A549 (cell line): ENCODE measurements around the gene C14orf132. TPM values are rescaled to one million over a fixed set of nuclear protein-coding genes. Genes with fewer than 3 reads are reported as not detected.

Source experiments
- CBX8 ChIP-seq: fragments of 200-600 bp; sonication (generic); IDR thresholded peaks from 2 replicates; pipeline ENCODE4 v1.6.1; 2016
- CHD2 ChIP-seq: fragments of 150-350 bp; IDR thresholded peaks from 2 replicates; pipeline ENCODE4 v1.6.1; 2014; ENCODE audit warnings: low read length; ENCODE audit not compliant: partially characterized antibody
- CHD4 ChIP-seq: fragments of 200-600 bp; sonication (generic); IDR thresholded peaks from 2 replicates; pipeline ENCODE4 v1.6.1; 2016; ENCODE audit warnings: antibody characterized with exemption, mild to moderate bottlenecking, borderline replicate concordance
- E2F6 ChIP-seq: IDR thresholded peaks from 2 replicates; pipeline ENCODE4 v1.6.1; 2012; ENCODE audit warnings: low read depth, borderline replicate concordance
- EHF ChIP-seq: fragments of 250-450 bp; sonication (Bioruptor Pico); IDR thresholded peaks from 2 replicates; pipeline ENCODE4 v1.5.0; 2020; ENCODE audit warnings: mild to moderate bottlenecking
- EHMT2 ChIP-seq: fragments of 200-600 bp; sonication (generic); IDR thresholded peaks from 2 replicates; pipeline ENCODE4 v1.6.1; 2016; ENCODE audit warnings: antibody characterized with exemption, low read depth, mild to moderate bottlenecking, moderate library complexity
- ELK1 ChIP-seq: fragments of 150-350 bp; IDR thresholded peaks from 2 replicates; pipeline ENCODE4 v1.6.1; 2014; ENCODE audit warnings: low read depth, mild to moderate bottlenecking, low read length
- ESRRA ChIP-seq: fragments of 150-350 bp; IDR thresholded peaks from 2 replicates; pipeline ENCODE4 v1.6.1; 2014; ENCODE audit warnings: mild to moderate bottlenecking, low read length, borderline replicate concordance
- FOSB ChIP-seq: fragments of 250-450 bp; sonication (Bioruptor Pico); IDR thresholded peaks from 2 replicates; pipeline ENCODE4 v1.5.0; 2020; ENCODE audit warnings: mild to moderate bottlenecking, moderate library complexity
- FOSL2 ChIP-seq, 2 experiments: fragments of 450-650 bp in 1 of 2; fragments of >200 bp in 1 of 2; sonication (Bioruptor Twin) in 1 of 2; formaldehyde crosslinking; IDR thresholded peaks; 2 replicates each; pipeline versions ENCODE4 v1.5.0 to v1.6.1; 2016 to 2020; ENCODE audit warnings: mild to moderate bottlenecking in 1 of 2, moderate library complexity in 1 of 2
- GATA3 ChIP-seq: IDR thresholded peaks from 2 replicates; pipeline ENCODE4 v1.6.1; 2012; ENCODE audit warnings: borderline replicate concordance
- HDAC2 ChIP-seq: fragments of 200-600 bp; sonication (generic); IDR thresholded peaks from 2 replicates; pipeline ENCODE4 v1.6.1; 2016
- HES2 ChIP-seq: fragments of >200 bp; sonication (Bioruptor Twin); formaldehyde crosslinking; IDR thresholded peaks from 2 replicates; pipeline ENCODE4 v1.6.1; 2016
- HOXA7 ChIP-seq: fragments of 250-450 bp; sonication (Bioruptor Pico); IDR thresholded peaks from 2 replicates; pipeline ENCODE4 v1.5.0; 2020; ENCODE audit warnings: mild to moderate bottlenecking, moderate library complexity
- HOXB13 ChIP-seq: fragments of 250-450 bp; sonication (Bioruptor Pico); IDR thresholded peaks from 2 replicates; pipeline ENCODE4 v1.5.0; 2020; ENCODE audit warnings: low read depth, mild to moderate bottlenecking, moderate library complexity
- HOXB5 ChIP-seq: fragments of 250-450 bp; sonication (Bioruptor Pico); IDR thresholded peaks from 2 replicates; pipeline ENCODE4 v1.5.0; 2020; ENCODE audit warnings: mild to moderate bottlenecking, moderate library complexity
- JUN ChIP-seq, 2 experiments: fragments of >200 bp; sonication (Bioruptor Twin); formaldehyde crosslinking; IDR thresholded peaks; 2 replicates in 1 of 2; 3 replicates in 1 of 2; pipeline ENCODE4 v1.6.1; 2016 to 2017
- JUNB ChIP-seq: fragments of >200 bp; sonication (Bioruptor Twin); formaldehyde crosslinking; IDR thresholded peaks from 2 replicates; pipeline ENCODE4 v1.6.1; 2016
- KDM1A ChIP-seq: fragments of 200-600 bp; sonication (generic); IDR thresholded peaks from 2 replicates; pipeline ENCODE4 v1.6.1; 2016; ENCODE audit warnings: low read depth, mild to moderate bottlenecking
- MAFK ChIP-seq: fragments of 450-650 bp; IDR thresholded peaks from 2 replicates; pipeline ENCODE4 v1.6.1; 2014; ENCODE audit not compliant: partially characterized antibody
- MAX ChIP-seq: IDR thresholded peaks from 2 replicates; pipeline ENCODE4 v1.6.1; 2012
- MAZ ChIP-seq: fragments of 150-350 bp; IDR thresholded peaks from 2 replicates; pipeline ENCODE4 v1.6.1; 2014; ENCODE audit warnings: antibody characterized with exemption, low read depth, low read length, borderline replicate concordance
- MYC ChIP-seq: IDR thresholded peaks from 2 replicates; pipeline ENCODE4 v1.6.1; 2012; ENCODE audit warnings: mild to moderate bottlenecking, inconsistent platforms, low read length, improper control_type of control experiment, borderline replicate concordance
- NFE2L2 ChIP-seq: fragments of 150-350 bp; conservative IDR thresholded peaks from 2 replicates; pipeline ENCODE4 v1.6.1; 2014; ENCODE audit warnings: low read length
- NPAS2 ChIP-seq: fragments of 250-450 bp; sonication (Bioruptor Pico); IDR thresholded peaks from 2 replicates; pipeline ENCODE4 v1.8.0; 2022; ENCODE audit warnings: mild to moderate bottlenecking, moderate library complexity, borderline replicate concordance
- NR3C1 ChIP-seq: fragments of >200 bp; sonication (Bioruptor Twin); formaldehyde crosslinking; IDR thresholded peaks from 3 replicates; pipeline ENCODE4 v1.6.1; 2017
- PBX3 ChIP-seq: IDR thresholded peaks from 2 replicates; pipeline ENCODE4 v1.6.1; 2012
- PHF8 ChIP-seq: fragments of 200-600 bp; sonication (generic); IDR thresholded peaks from 2 replicates; pipeline ENCODE4 v1.6.1; 2016; ENCODE audit warnings: low read depth, mild to moderate bottlenecking, antibody characterized with exemption, moderate library complexity, borderline replicate concordance
- POLR2AphosphoS2 ChIP-seq: conservative IDR thresholded peaks from 2 replicates; pipeline ENCODE4 v1.6.1; 2012; ENCODE audit warnings: low read length, improper control_type of control experiment, inconsistent platforms
- RARB ChIP-seq: fragments of 250-450 bp; sonication (Bioruptor Pico); IDR thresholded peaks from 2 replicates; pipeline ENCODE4 v1.8.0; 2021; ENCODE audit warnings: mild to moderate bottlenecking, moderate library complexity
- RCOR1 ChIP-seq: fragments of 150-350 bp; IDR thresholded peaks from 2 replicates; pipeline ENCODE4 v1.6.1; 2014; ENCODE audit warnings: antibody characterized with exemption, low read length, low read depth
- RFX5 ChIP-seq: fragments of 450-650 bp; IDR thresholded peaks from 2 replicates; pipeline ENCODE4 v1.7.1; 2014; ENCODE audit warnings: antibody characterized with exemption, mild to moderate bottlenecking, moderate library complexity
- RNF2 ChIP-seq: fragments of 200-600 bp; sonication (generic); IDR thresholded peaks from 2 replicates; pipeline ENCODE4 v1.6.1; 2016; ENCODE audit warnings: low read depth, mild to moderate bottlenecking, antibody characterized with exemption, moderate library complexity, borderline replicate concordance
- SMC3 ChIP-seq: fragments of >200 bp; sonication (Bioruptor Twin); formaldehyde crosslinking; IDR thresholded peaks from 3 replicates; pipeline ENCODE4 v1.6.1; 2018; ENCODE audit warnings: inconsistent platforms
- TFCP2L1 ChIP-seq: fragments of 250-450 bp; sonication (Bioruptor Pico); IDR thresholded peaks from 2 replicates; pipeline ENCODE4 v1.5.0; 2021; ENCODE audit warnings: mild to moderate bottlenecking
- TP53 ChIP-seq: fragments of 250-450 bp; sonication (Bioruptor Pico); IDR thresholded peaks from 2 replicates; pipeline ENCODE4 v1.5.0; 2021; ENCODE audit warnings: mild to moderate bottlenecking, moderate library complexity
- USF2 ChIP-seq: fragments of 450-650 bp; IDR thresholded peaks from 2 replicates; pipeline ENCODE4 v1.6.1; 2014; ENCODE audit warnings: antibody characterized with exemption
- ZFP36 ChIP-seq: fragments of 450-650 bp; IDR thresholded peaks from 2 replicates; pipeline ENCODE4 v1.6.1; 2014; ENCODE audit warnings: borderline replicate concordance; ENCODE audit not compliant: partially characterized antibody
- ZNF302 ChIP-seq: fragments of 250-450 bp; sonication (Bioruptor Pico); IDR thresholded peaks from 2 replicates; pipeline ENCODE4 v1.9.0; 2021; ENCODE audit warnings: inconsistent platforms, mild to moderate bottlenecking, moderate library complexity
- ZSCAN20 ChIP-seq: fragments of 250-450 bp; sonication (Bioruptor Pico); IDR thresholded peaks from 2 replicates; pipeline ENCODE4 v1.8.0; 2022; ENCODE audit warnings: mild to moderate bottlenecking, moderate library complexity
- polyA plus RNA-seq, 4 experiments: library from polyadenylated mRNA; depleted of rRNA in 3 of 4; stranded (reverse); fragments of >200 nt; fragmentation: RNase III in 1 of 4; extraction: RNeasy Plus Mini Kit Qiagen cat#74134 plus additional on column Dnase treatment in 1 of 4; gene quantifications; 2 replicates in 3 of 4; 3 replicates in 1 of 4; pipeline ENCODE4 v1.2.3, GENCODE V29; 2011 to 2017

The C14orf132 gene
- polyA plus RNA-seq, 2 of the 4 experiments (the other 2 are of a cell fraction): 4.6 to 8.5 TPM

GRCh38 chr14:96104469-96105057, 65.4 kb downstream of the C14orf132 start (continued):
- no peak for TF ChIP-seq RCOR1
- TF ChIP-seq JUN (IDR thresholded peaks at IDR 0.05): peak; percentile 95 to 97
- no peak for TF ChIP-seq NFE2L2
- peak; percentile 78; the same call in 1 of the 2 replicates for TF ChIP-seq HOXA7 (CRISPR knock-in tag)
- TF ChIP-seq USF2: peak; percentile 84
- peak; percentile 71 for TF ChIP-seq SMC3
- no peak for TF ChIP-seq ESRRA
- peak; percentile 73 for TF ChIP-seq PBX3
- TF ChIP-seq TP53 (CRISPR knock-in tag): no peak
- no peak for TF ChIP-seq CHD4
- TF ChIP-seq FOSB: no peak
- TF ChIP-seq EHF: peak; percentile 70; the same call in 1 of the 2 replicates
- TF ChIP-seq ZNF302: peak; percentile 52; the same call in 1 of the 2 replicates
- peak; percentile 70 for TF ChIP-seq RARB (CRISPR knock-in tag)
- TF ChIP-seq E2F6: peak; percentile 84
- TF ChIP-seq NPAS2 (CRISPR knock-in tag): no peak
- no peak for TF ChIP-seq ZSCAN20 (CRISPR knock-in tag)
- peak; percentile 38; the same call in 1 of the 2 replicates for TF ChIP-seq MYC
- no peak for TF ChIP-seq TFCP2L1 (CRISPR knock-in tag)
- TF ChIP-seq CHD2: no peak
- TF ChIP-seq HOXB13: peak; percentile 94
- no peak for TF ChIP-seq KDM1A
- no peak for TF ChIP-seq MAZ
- no peak for TF ChIP-seq EHMT2
- no peak for TF ChIP-seq ELK1
- no peak for TF ChIP-seq HDAC2
- peak; percentile 87 for TF ChIP-seq JUNB
- no peak for TF ChIP-seq RNF2
- no peak for TF ChIP-seq NR3C1
- no peak for TF ChIP-seq MAFK
- no peak for TF ChIP-seq RFX5
- TF ChIP-seq PHF8: no peak
- peak; percentile 97 for TF ChIP-seq MAX
- TF ChIP-seq CBX8: no peak
- TF ChIP-seq POLR2AphosphoS2: no peak
- TF ChIP-seq FOSL2 (IDR thresholded peaks at IDR 0.05): peak; percentile 74
- peak; percentile 86 for TF ChIP-seq FOSL2 (CRISPR knock-in tag; IDR thresholded peaks at IDR 0.05)
- peak; percentile 87 for TF ChIP-seq HES2
- TF ChIP-seq HOXB5: peak; percentile 76; the same call in 1 of the 2 replicates
- no peak for TF ChIP-seq ZFP36
- peak; percentile 96 for TF ChIP-seq GATA3
